Left lung (tissue), 10 donors: ENCODE measurements around the gene ZNF681. TPM values are rescaled to one million over a fixed set of nuclear protein-coding genes. Genes with fewer than 3 reads are reported as not detected.

Experiments used
- ATAC-seq: fragments of 200-7000 bp; cut with Tn5 transposase; one replicate; pipeline ENCODE4 v1.9.1; 2020; ENCODE audit warnings: moderate library complexity
- DNase-seq, 4 donors: peaks; one replicate each; pipeline ENCODE4 v3.0.0-alpha.2; 2013 to 2020
- H3K27ac ChIP-seq, 2 donors: fragments of 200-600 bp; sonication (generic) in 1 of 2; one replicate each; pipeline versions ENCODE4 v1.5.0 to v1.8.0; 2020 to 2021
- H3K27me3 ChIP-seq, 2 donors: fragments of 200-600 bp; sonication (generic) in 1 of 2; one replicate each; pipeline versions ENCODE4 v1.5.0 to v1.8.0; 2020 to 2021
- H3K36me3 ChIP-seq, 2 donors: fragments of 200-600 bp; sonication (generic) in 1 of 2; one replicate each; pipeline versions ENCODE4 v1.5.0 to v1.8.0; 2020 to 2021
- H3K4me1 ChIP-seq, 2 donors: fragments of 200-600 bp; one replicate each; pipeline ENCODE4 v1.8.0; 2021
- H3K4me3 ChIP-seq, 2 donors: fragments of 200-600 bp; sonication (generic) in 1 of 2; one replicate each; pipeline versions ENCODE4 v1.5.0 to v1.8.0; 2020 to 2021; ENCODE audit warnings: mild to moderate bottlenecking in 1 of 2
- H3K9me3 ChIP-seq, 2 donors: fragments of 200-600 bp; sonication (generic) in 1 of 2; one replicate each; pipeline versions ENCODE4 v1.5.0 to v1.8.0; 2020 to 2021
- intact Hi-C, 2 donors: fragments of 100-400 bp; cut with DNase I; formaldehyde crosslinking; loops; one replicate each; pipeline versions ENCODE4 v1.11.2 to v1.14.2; 2022
- polyA plus RNA-seq, 6 donors: library from polyadenylated mRNA; unstranded; fragments of 120-200 nt; gene quantifications; one replicate each; pipeline ENCODE4 v1.2.1, GENCODE V29; 2013; ENCODE audit not compliant: insufficient read length in 6 of 6
- total RNA-seq, 2 donors: library from RNA; stranded (reverse); fragmentation: NEBNext Ultra II Directional; extraction: Animal tissue kit (Norgen Biotek cat#: 25700); gene quantifications; one replicate each; pipeline ENCODE4 v1.2.1, GENCODE V29; 2021
- TF ChIP-seq, protein P1 (sequence below), 2 donors: fragments of 200-600 bp; sonication (generic) in 1 of 2; IDR thresholded peaks; one replicate each; pipeline versions ENCODE4 v1.5.0 to v1.8.0; 2021; ENCODE audit warnings: antibody characterized with exemption in 2 of 2
- donor health status: DM: no; HTN: yes; CAD: no.
- donor health status: DM: no; HTN: no; CAD: no.

ZNF681 gene
- total and polyA plus RNA-seq, 8 donors: 2.6 to 8.9 (median 6.5) TPM

GRCh38 chr19:23800868-23801267 is 42.2 kb upstream of the ZNF681 start:
- intact Hi-C loops: no loop called here

DNA sequence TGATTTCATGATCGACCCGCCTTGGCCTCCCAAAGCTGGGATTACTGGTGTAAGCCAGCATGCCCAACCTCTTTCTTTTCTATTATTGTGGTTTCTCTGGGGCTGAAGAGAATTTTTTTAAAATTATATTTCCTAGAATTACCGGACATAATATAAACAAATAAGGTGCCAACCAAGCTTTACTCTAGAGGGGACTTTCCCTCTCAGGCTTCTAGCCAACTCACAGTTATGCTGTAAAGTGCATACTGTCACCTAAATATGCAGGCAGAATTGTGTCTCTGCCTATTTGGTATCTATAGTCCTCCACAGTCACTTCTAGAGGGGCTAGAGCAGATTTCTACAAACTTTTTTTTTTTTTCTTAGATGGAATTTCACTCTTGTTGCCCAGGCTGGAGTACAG is 41.6 kb upstream of the ZNF681 start:
- DNase-seq: peak in 1 of 4 donors; percentile 7
- no peaks in the 10 kb centered on the region for H3K27me3 ChIP-seq
- intact Hi-C loops: no loop called here
- no peaks in the 10 kb centered on the region for H3K36me3 ChIP-seq
- H3K9me3 ChIP-seq: peaks cover 0 to 25% of the 10 kb centered on the region in 2 donors
- H3K4me1 ChIP-seq: no peaks in the 10 kb centered on the region
- TF ChIP-seq, protein P1, sequence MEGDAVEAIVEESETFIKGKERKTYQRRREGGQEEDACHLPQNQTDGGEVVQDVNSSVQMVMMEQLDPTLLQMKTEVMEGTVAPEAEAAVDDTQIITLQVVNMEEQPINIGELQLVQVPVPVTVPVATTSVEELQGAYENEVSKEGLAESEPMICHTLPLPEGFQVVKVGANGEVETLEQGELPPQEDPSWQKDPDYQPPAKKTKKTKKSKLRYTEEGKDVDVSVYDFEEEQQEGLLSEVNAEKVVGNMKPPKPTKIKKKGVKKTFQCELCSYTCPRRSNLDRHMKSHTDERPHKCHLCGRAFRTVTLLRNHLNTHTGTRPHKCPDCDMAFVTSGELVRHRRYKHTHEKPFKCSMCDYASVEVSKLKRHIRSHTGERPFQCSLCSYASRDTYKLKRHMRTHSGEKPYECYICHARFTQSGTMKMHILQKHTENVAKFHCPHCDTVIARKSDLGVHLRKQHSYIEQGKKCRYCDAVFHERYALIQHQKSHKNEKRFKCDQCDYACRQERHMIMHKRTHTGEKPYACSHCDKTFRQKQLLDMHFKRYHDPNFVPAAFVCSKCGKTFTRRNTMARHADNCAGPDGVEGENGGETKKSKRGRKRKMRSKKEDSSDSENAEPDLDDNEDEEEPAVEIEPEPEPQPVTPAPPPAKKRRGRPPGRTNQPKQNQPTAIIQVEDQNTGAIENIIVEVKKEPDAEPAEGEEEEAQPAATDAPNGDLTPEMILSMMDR (IDR thresholded peaks at IDR 0.05): no peak
- no peak overlapping the region for H3K27ac ChIP-seq
- ATAC-seq: no peak
- H3K4me3 ChIP-seq: no peak overlapping the region

More at GRCh38 chr19:23800868-23801267, 42.2 kb upstream of the ZNF681 start:
- TF ChIP-seq, protein P1 (IDR thresholded peaks at IDR 0.05): no peak
- Histone ChIP-seq H3K36me3 (no peaks in the 10 kb centered on the region), H3K27me3 (no peaks in the 10 kb centered on the region), H3K27ac (no peak overlapping the region), H3K9me3 (peaks cover 0 to 19% of the 10 kb centered on the region in 2 donors), H3K4me3 (no peak overlapping the region), H3K4me1 (no peaks in the 10 kb centered on the region)
- ATAC-seq (no peak), DNase-seq (no peak)

GRCh38 chr19:23799321-23799720 is 40.6 kb upstream of the ZNF681 start:
- ATAC-seq: no peak

DNA sequence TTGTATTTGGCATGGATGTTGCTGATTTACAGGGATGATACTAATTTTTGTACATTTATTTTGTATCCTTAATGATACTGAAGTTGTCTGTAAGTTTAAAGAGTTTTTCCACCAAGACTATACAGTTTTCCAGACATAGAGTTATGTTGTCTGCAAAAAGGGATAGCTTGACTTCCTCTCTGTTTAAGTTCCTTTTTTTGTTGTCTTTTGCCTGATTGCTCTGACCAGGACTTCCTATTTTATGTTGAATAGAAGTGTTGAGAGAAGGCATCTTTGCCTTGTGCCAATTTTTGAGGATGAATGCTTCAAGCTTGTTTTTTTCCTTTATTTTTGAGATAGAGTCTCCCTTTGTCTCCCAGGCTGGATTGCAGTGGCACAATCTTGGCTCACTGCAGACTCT is 36.8 kb upstream of the ZNF681 start:
- no peak overlapping the region for H3K27ac ChIP-seq
- intact Hi-C loops: no loop called here
- no peaks in the 10 kb centered on the region for H3K36me3 ChIP-seq
- H3K4me3 ChIP-seq: no peak overlapping the region
- no peaks in the 10 kb centered on the region for H3K27me3 ChIP-seq
- H3K9me3 ChIP-seq: peaks cover 0 to 24% of the 10 kb centered on the region in 2 donors
- no peaks in the 10 kb centered on the region for H3K4me1 ChIP-seq
- DNase-seq: no peak
- TF ChIP-seq, protein P1 (IDR thresholded peaks at IDR 0.05): no peak
- ATAC-seq: no peak

More at GRCh38 chr19:23799321-23799720, 40.6 kb upstream of the ZNF681 start:
- TF ChIP-seq, protein P1 (IDR thresholded peaks at IDR 0.05): no peak
- Histone ChIP-seq H3K9me3 (peaks cover 0 to 25% of the 10 kb centered on the region in 2 donors), H3K27ac (no peak overlapping the region), H3K27me3 (no peaks in the 10 kb centered on the region), H3K4me3 (no peak overlapping the region), H3K4me1 (no peaks in the 10 kb centered on the region), H3K36me3 (no peaks in the 10 kb centered on the region)
- intact Hi-C loops: no loop called here
- peak in 1 of 4 donors; percentile 24 for DNase-seq

DNA sequence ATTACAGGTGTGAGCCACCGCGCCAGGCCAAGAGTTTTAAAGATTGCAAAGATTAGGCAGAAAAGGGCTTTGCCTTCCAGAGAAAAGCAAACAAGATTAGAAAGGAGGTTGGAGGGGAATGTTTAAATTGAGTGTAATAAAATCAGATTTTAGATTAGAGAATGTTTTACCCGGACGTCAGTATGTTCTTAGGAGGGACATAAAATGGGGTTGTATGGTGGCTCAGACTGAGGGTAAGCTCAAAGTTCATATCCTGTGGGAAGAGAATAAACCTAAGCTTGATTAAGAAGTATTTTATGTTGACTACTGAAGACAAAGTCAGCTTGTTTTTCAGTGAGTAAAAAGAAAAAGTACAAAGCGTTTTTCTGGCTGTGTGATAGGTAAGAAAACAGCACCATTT is 34.1 kb upstream of the ZNF681 start:
- intact Hi-C loops: no loop called here
- TF ChIP-seq, protein P1 (IDR thresholded peaks at IDR 0.05): no peak
- H3K36me3 ChIP-seq: no peaks in the 10 kb centered on the region
- ATAC-seq (no peak), DNase-seq (no peak)
- no peak overlapping the region for H3K27ac ChIP-seq
- peaks cover 0 to 21% of the 10 kb centered on the region in 2 donors for H3K9me3 ChIP-seq
- H3K4me1 ChIP-seq: no peaks in the 10 kb centered on the region
- no peaks in the 10 kb centered on the region for H3K27me3 ChIP-seq
- H3K4me3 ChIP-seq: no peak overlapping the region
